NCI-H2107 (cell line): ENCODE measurements around the gene VMAC.
A peak's percentile ranks its signal among the peaks of the same experiment; 100 is the strongest.
"Not testable (repeated sequence)": the region's sequence is repeated elsewhere in the genome, so short reads cannot be mapped to it uniquely, and the experiment has no call there.

Experiments
- DNase-seq: peaks from one replicate; lab custom pipeline; 2025; lab: John Stamatoyannopoulos, UW

Gene VMAC

DNA sequence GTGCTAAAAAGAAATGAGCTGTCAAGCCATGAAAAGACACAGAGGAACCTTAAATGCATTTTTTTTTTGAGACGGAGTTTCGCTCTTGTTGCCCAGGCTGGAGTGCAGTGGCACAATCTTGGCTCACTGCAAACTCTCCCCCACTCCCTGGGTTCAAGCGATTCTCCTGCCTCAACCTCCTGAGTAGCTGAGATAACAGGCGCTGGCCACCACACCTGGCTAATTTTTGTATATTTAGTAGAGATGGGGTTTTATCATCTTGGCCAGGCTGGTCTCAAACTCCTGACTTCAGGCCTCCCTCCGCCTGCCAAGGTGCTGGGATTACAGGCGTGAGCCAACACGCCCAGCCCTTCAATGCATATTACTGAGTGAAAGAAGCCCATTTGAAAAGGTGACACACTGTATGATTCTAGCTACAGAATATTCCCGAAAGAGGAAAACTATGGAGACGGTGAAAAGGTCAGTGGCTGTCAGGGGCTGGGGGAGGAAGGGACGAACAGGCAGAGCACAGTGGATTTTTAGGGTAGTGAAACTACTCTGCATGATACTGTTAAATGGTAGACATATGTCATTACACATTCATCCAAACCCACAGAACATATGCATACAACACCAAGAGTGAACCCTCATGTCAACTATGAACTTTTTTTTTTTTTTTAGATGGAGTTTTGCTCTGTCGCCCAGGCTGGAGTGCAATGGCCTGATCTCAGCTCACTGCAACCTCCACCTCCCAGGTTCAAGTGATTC lies 20.4 kb upstream of the VMAC start:
- not testable (repeated sequence) for DNase-seq

DNA sequence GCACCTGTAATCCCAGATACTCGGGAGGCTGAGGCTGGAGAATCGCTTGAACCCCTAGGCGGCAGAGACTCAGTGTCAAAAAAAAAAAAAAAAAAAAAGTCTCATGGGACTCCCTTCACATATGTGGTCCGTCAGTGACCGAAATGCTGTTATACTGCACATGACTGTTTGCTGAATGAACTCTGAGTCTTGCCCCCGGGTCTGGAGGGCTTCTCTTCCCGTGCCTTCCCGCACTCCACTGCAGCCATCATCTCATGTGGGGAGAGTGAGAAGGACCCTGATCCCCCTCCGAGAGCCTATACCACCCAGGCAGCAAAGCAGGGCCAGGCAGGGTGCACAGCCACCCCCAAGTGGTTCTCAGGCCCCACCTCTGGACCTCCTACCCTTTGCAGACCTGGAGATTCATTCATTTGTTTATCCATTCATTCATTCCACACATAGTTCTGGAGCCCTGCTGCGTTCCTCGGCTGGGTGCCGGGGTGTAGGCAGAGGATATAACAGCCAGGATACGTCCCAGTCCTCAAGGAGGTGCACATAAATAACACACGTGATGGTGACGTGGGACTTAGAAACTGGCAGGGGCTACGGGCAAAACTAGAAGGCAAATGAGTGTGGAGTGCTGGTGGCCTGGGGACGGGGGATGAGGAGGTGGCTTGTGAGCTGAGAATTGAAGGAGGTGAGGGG lies 15.2 kb upstream of the VMAC start:
- DNase-seq, result no peak

- no peak for DNase-seq
Observed at GRCh38 chr19:5890099-5890498, 14.6 kb upstream of the VMAC start.

DNA sequence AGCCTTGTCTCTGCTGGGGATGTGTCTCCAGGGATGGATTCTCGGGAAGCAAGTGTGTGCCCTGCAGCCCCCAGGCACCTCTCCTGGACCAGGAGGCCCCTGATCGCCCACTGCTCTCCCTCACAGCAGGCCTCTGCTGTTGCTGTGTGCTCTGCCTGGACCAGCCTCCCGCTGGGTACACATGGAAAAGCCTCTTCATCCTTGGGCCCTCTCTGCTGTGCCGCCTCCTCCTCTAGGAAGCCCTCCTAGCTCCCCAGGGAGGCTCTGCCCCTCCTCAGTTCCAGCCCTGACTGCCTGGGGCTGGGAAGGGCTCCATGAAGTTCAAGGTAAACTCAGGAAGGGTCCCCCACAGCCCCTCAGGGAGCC lies 13.1 kb upstream of the VMAC start:
- DNase-seq, result no peak

- DNase-seq, result no peak
Observed at GRCh38 chr19:5891938-5892771, 12.5 kb upstream of the VMAC start.

- no peak for DNase-seq
Observed at GRCh38 chr19:5892772-5893275, 11.8 kb upstream of the VMAC start.

DNA sequence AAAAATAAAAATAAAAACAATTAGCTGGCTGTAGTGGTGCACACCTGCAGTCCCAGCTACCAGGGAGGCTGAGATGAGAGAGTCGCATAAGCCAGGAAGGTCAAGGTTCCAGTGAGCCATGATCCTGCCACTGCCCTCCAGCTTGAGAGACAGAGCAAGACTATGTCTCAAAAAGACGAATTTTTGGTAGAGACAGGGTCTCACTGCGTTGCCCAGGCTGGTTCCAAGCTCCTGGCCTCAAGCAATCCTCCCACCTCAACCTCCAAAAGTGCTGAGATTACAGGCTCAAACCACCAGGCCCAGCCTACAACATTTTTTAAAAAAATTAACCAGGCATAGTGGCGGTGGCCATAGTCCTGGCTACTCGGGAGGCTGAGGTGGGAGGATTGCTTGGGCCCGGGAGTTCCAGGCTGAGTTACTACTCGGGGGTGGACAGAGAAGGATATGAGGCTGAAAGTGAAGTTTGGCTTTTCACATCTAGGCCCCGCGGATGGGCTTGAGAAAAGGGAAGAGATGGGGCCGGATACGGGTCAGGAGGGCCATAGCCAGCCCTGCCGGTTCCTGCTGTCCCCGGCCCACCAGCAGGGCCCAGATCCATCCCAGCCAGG lies 11.3 kb upstream of the VMAC start:
- DNase-seq, result no peak

- DNase-seq, result no peak
Observed at GRCh38 chr19:5893907-5894703, 10.6 kb upstream of the VMAC start.

DNA sequence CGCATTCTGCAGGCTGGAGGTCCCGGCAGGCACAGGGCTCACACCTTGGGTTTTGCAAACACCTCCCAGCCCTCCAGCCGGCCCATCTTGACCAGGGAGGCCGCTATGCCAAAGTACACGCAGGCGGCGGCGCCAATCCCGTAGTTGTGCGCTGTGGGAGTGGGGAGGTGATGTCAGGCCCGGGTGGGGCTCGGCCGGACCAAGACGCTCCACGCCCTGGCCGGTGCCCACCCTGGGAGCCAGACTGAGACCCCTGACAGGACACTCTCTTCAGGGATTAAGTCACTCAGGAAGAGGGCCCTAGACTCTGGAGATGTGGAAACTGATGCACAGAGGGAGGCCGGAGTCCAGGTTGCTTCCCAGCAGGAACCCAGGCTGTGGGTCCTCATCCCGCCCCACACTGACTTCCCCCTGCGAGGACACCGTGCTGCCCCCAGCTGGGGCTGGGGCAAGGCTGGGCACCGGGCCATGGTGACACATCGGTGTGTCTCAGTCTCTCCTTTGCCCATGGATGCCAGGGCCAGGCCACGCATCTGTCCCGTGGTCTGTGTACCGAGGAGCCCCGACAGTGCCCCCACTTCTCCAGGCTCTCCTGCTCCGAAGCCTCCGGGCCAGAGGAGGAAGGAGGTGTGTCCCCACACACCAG lies 9.8 kb upstream of the VMAC start:
- no peak for DNase-seq

DNA sequence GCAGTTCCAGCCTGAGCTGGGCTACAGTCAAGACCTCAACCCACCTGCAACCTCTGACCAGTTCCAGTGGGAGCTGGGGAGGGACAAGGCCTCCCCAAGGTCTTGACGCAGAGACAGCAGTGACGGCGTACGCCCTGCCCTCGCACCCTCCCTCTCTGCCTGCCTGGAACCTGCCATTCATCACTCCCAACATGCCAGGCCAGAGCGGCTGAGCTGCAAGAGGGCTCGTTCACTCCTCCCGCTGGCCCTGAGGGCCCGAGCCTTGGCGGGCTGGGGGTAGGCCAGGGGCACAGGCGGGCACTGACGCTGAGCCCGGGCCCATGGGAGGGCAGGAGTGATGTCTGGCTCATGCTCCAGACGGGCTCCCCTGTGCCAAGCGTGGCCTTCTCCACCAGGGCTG lies 9.3 kb upstream of the VMAC start:
- no peak for DNase-seq

DNA sequence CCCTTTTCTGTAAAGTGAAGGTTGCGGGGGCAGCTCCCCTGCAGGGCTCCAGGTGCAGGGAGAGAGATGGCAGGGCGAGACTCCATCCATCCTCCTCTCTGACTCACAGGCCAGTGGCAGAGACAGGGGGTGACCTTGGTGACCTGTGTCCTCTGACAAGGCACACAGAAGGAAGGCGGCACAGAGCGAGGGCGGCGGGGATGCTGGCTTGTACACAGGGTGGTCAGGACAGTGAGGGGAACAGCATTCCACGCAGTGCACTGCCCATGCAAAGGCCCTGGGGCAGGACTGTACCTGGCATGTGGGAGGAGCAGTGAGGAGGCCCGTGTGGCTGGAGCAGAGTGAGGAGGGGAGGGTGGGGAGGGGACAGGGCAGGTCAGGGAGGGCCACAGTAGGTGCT lies 8.8 kb upstream of the VMAC start:
- no peak for DNase-seq

DNA sequence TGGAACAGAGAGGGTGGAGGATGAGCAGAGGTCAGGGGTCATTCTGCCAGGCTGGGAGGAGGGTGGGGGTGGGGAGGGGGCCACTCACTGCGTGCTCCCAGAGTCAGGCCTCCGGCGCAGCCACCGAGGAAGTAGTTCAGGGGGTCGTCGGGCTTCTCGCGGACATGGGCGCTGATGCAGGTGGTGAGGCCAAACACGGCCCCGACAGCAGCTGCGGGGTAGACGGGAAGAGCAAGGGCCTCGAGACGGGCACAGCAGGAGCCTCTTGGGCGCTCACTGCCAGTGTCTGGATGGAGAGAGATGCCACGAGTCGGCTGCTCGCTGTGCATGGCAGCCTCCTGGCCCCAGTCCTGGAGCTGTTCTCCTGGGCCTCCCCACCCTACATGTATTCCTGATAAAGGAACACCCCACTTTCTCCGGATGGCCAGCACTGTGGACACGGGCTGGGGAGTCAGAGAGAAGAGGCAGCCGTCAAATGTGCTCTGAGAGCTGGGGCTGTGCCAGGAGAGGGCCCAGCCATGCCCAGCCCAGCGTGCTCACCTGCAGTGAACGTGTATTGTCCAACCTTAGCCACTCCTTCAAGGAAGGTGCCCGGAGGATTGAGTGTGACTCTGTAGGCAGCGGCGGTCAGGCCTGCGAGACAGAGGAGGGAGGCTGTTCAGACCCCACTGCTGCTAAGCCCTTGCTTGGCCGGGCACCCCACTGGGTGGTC lies 8.2 kb upstream of the VMAC start:
- no peak for DNase-seq

DNA sequence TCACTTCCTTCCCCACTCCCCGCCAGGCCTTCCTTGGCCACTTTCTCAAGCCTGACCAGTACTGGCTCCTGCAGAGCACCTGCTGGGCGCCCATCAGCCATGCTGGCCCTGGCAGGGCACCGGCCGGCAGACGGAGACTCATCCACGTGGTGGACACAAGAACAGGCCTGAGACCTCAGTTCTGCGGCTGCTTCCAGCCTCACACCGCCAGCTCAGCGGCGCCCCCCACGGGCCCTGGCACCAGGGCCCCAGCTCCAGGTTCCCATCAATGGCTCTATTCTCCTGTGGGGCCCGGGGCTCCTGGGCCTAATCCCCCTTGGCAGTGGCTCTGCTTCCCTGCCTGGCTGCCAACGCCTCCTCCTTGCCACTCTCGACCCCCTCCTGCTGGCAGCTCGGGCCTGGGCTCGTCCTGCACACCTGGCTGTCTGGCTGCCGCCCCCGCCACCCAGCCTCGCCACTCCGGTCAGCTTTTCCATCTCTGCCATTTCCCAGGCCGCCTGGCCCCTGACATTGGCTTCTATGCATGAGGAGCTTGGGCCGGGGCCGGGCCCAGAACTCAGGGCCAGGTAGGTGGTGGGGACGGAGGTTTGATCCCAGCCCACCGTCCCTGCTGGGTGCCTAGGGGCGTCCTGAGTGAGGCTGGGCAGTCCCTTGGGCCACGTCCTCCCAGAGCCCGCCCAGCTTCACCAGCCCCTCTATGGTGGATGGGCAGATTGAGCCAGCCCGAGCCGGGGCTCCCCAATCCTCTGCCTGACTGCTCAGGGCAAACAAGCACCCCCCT lies 7.3 kb upstream of the VMAC start:
- DNase-seq, result no peak

GRCh38 chr19:5899728-5900526 lies 4.7 kb upstream of the VMAC start:
- no peak for DNase-seq

DNA sequence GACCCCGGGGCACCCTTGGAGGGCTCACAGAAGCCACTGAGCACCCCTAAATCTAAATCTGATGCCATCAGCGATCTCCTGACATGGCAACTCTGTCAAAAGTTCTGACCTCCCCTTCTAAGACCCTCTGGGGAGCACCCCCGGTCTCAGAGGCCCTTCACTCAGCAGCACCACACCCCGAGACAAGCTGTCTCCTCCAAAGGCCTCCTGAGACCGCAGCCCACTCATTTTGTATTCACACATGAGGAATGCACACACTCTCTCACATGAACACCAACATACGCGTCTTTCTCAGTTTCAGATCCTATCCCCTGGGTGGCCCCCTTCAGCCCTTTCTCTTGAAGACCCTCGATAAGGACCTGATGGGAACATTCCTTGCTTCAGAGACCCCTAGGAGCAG lies 3.7 kb upstream of the VMAC start:
- DNase-seq, result no peak

DNA sequence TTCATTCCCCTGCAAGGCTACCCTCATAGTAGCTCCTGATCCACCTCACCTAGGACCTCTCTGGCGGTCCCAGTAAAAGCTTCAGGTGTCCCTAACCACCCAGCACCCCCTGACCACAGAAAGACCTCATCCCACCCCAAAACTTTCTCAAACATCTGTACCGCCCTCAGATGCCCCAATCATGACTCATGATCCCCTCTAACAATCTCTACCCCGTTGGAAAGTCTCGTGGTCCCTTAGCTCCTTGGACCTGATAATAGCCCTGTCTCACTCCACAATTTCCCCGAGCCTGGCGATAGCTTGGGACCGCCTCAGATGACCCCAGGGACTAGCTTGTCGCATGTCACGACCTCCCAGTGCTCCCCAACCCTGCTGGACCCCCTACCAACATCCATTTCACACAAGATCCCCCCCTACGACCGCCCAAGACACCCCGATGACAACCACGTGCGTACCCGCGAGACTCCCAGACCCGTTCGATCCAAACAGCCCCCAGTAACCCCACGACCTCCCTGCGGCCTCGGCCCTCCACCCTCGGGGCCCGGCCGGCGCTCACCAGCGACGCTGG lies 1.5 kb upstream of the VMAC start:
- DNase-seq, result no peak

DNA sequence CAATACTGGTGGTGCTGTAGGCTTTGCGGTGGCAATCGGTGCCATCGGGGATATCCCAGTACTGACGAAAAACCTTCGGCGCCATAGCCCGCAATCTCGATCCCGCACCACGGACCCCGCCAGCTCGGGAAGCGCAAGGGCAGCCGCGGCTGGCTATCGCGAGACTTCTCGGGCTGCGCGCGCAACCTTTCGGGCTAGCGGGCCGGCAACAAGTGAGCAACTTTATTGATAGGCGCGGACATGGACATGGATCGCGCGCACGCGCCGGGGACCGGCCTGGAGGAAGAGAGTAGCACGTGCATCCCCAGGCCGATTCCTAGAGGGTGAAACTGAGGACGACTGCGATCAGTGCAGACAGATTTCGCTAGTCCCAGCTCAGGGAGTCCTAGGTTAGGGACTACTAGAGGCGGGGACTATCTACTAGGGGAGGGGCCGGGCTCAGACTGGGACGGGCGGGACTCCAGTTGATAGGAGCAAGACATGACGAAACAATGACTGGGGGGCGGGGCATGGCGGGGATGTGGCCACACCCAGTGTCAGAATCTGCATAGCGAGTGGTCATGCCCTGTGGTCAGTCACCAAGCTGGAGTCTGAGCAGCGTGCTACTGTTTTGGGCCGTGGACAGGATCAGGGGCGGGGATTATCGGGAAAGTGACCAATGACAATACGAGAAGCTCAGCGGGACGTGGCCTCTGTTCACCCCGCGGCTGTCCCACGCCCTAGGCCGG lies 884 bp upstream of the VMAC start, which contains the start of gene NDUFA11:
Gene NDUFA11 (minus strand): TSS at position 167 of the 728 bp plus-strand sequence. CDS start 82 bp downstream, at position 85.
- peak; percentile 94 for DNase-seq
